Measurements from ENCODE around the gene ATOSA.

Gene ATOSA

GRCh38 chr15:52642386-52643361 is 36.5 kb downstream of the ATOSA start:
- intact Hi-C loops (cut with DNase I; ENCODE audit: low total_unique reads), result no loop called here
- Histone ChIP-seq H3K27me3 (no peaks in the 10 kb centered on the region), H3K4me3 (no peak overlapping the region), H3K4me1 (peaks cover 4 to 35% (median 16%) of the 10 kb centered on the region in 4 donors), H3K36me3 (peaks cover 5 to 10% (median 10%) of the 10 kb centered on the region in 3 donors), H3K9me3 (no peaks in the 10 kb centered on the region), H3K27ac (peak overlapping the region; percentile 43 to 63)
- no peak for TF ChIP-seq CTCF (IDR thresholded peaks at IDR 0.05)
- DNase-seq, result no peak

GRCh38 chr15:52636459-52636858 is 42.7 kb downstream of the ATOSA start:
- intact Hi-C loops (cut with DNase I; ENCODE audit: low total_unique reads), result no loop called here
- no peak for TF ChIP-seq CTCF (IDR thresholded peaks at IDR 0.05)
- DNase-seq, result no peak

GRCh38 chr15:52635908-52636307 is 43.3 kb downstream of the ATOSA start:
- no peaks in the 10 kb centered on the region for H3K4me1 ChIP-seq
- H3K36me3 ChIP-seq, result peaks cover 22 to 34% (median 28%) of the 10 kb centered on the region in 3 donors
- H3K9me3 ChIP-seq, result no peaks in the 10 kb centered on the region
- H3K27me3 ChIP-seq, result no peaks in the 10 kb centered on the region
- no peak overlapping the region for H3K27ac ChIP-seq
- DNase-seq, result no peak
- intact Hi-C loops (cut with DNase I; ENCODE audit: low total_unique reads), result no loop called here
- no peak for TF ChIP-seq CTCF (IDR thresholded peaks at IDR 0.05)
- H3K4me3 ChIP-seq, result no peak overlapping the region

More at GRCh38 chr15:52636459-52636858, 42.7 kb downstream of the ATOSA start:
- H3K9me3 ChIP-seq, result no peaks in the 10 kb centered on the region
- peaks cover 21 to 36% (median 32%) of the 10 kb centered on the region in 3 donors for H3K36me3 ChIP-seq
- H3K27ac ChIP-seq, result no peak overlapping the region
- no peak overlapping the region for H3K4me3 ChIP-seq
- peaks cover 0 to under 1% (median 0%) of the 10 kb centered on the region in 4 donors for H3K4me1 ChIP-seq
- no peaks in the 10 kb centered on the region for H3K27me3 ChIP-seq
